BJ (cell line): ENCODE results near the gene EGFR. TPM values are rescaled to one million over a fixed set of nuclear protein-coding genes. Genes with fewer than 3 reads are reported as not detected.

Experiments
- CTCF ChIA-PET: fragments of 350-600 bp; formaldehyde crosslinking; extraction: SDS; loops from one replicate; lab custom pipeline; 2021; ENCODE audit warnings: antibody characterized with exemption, inconsistent platforms; lab: Yijun Ruan, JAX
- POLR2A ChIA-PET: fragments of 300-600 bp; sonication (Branson Sonifier 250); formaldehyde crosslinking; extraction: SDS; loops from one replicate; lab custom pipeline; 2021; ENCODE audit warnings: antibody characterized with exemption; lab: Charles Lee
- DNase-seq: peaks from one replicate; pipeline ENCODE4 v3.0.0-alpha.2; 2011; ENCODE audit warnings: low read depth
- H3K27me3 ChIP-seq: 2 replicates; pipeline ENCODE4 v1.6.0; 2011; ENCODE audit warnings: low read length; ENCODE audit not compliant: control insufficient read depth, insufficient read depth
- H3K36me3 ChIP-seq: 2 replicates; pipeline ENCODE4 v1.5.1; 2011; ENCODE audit warnings: low read length; ENCODE audit not compliant: control insufficient read depth, insufficient read depth
- H3K4me3 ChIP-seq: 2 replicates; pipeline ENCODE4 v1.5.1; 2011; ENCODE audit warnings: low read depth, mild to moderate bottlenecking, control low read depth, low read length
- CTCF ChIP-seq: IDR thresholded peaks from 2 replicates; pipeline ENCODE4 v1.5.1; 2011; ENCODE audit warnings: low read depth, mild to moderate bottlenecking, control low read depth, inconsistent platforms, low read length, moderate library complexity; ENCODE audit not compliant: insufficient read depth
- polyA plus RNA-seq: library from polyadenylated mRNA; depleted of rRNA; stranded (reverse); fragments of >200 nt; gene quantifications from 2 replicates; pipeline ENCODE4 v1.2.3, GENCODE V29; 2011

Gene EGFR
- polyA plus RNA-seq, 1 experiment = 34.0 TPM

DNA sequence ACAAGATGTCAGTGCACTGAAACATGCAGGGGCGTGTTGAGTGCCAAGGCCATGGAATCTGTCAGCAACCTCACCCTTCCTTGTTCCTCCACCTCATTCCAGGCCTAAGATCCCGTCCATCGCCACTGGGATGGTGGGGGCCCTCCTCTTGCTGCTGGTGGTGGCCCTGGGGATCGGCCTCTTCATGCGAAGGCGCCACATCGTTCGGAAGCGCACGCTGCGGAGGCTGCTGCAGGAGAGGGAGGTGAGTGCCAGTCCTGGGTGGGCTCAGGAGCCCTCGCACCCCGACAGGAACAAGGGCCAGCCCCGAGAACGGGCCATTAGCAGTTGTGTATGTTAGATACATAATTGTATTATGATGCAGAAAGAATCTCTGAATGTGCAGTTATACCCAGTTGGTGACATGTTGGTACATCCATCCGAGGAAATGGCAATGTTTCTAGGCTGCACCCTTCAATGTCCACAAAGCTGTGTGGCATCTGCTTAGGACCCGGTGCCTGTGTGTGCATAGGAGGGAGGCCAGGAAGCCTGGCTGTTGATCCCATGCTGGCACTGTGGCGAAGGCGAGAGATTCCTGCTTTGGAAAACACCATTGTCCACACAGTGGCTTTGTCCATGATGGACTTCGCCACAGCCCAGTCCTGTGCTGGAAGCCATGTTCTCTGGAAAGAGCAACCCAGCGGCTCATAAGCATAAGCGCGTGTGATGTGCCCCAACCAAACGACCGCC, 154.2 kb downstream of the EGFR start:
- no peak for TF ChIP-seq CTCF
- Histone ChIP-seq H3K36me3 (peaks cover 36% of the 10 kb centered on the region), H3K4me3 (no peak overlapping the region), H3K27me3 (no peaks in the 10 kb centered on the region)
- CTCF ChIA-PET = interaction anchor here (0.9 to 1.1 kb wide), 2 partner anchors 23 to 82 kb away, joined by 3 to 5 read pairs; no protein-coding TSS in a partner anchor
- DNase-seq = no peak
- POLR2A ChIA-PET = no interaction called here

DNA sequence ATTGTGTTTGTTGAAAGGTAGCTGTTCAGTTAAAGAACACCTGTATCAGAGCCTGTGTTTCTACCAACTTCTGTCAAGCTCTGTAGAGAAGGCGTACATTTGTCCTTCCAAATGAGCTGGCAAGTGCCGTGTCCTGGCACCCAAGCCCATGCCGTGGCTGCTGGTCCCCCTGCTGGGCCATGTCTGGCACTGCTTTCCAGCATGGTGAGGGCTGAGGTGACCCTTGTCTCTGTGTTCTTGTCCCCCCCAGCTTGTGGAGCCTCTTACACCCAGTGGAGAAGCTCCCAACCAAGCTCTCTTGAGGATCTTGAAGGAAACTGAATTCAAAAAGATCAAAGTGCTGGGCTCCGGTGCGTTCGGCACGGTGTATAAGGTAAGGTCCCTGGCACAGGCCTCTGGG, 154.9 kb downstream of the EGFR start:
- peaks cover 36% of the 10 kb centered on the region for H3K36me3 ChIP-seq
- CTCF ChIA-PET = interaction anchor here (0.9 to 1.1 kb wide), 3 partner anchors 22 to 82 kb away, joined by 3 to 5 read pairs (median 5); no protein-coding TSS in a partner anchor
- no peak for DNase-seq
- POLR2A ChIA-PET = no interaction called here
- no peak for TF ChIP-seq CTCF
- H3K4me3 ChIP-seq = no peak overlapping the region
- no peaks in the 10 kb centered on the region for H3K27me3 ChIP-seq

DNA sequence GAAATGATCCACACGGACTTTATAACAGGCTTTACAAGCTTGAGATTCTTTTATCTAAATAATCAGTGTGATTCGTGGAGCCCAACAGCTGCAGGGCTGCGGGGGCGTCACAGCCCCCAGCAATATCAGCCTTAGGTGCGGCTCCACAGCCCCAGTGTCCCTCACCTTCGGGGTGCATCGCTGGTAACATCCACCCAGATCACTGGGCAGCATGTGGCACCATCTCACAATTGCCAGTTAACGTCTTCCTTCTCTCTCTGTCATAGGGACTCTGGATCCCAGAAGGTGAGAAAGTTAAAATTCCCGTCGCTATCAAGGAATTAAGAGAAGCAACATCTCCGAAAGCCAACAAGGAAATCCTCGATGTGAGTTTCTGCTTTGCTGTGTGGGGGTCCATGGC, 155.6 kb downstream of the EGFR start:
- TF ChIP-seq CTCF = no peak
- peaks cover 42% of the 10 kb centered on the region for H3K36me3 ChIP-seq
- no peak overlapping the region for H3K4me3 ChIP-seq
- ChIA-PET POLR2A (no interaction called here), CTCF (interaction anchor here (1.0 to 3.6 kb wide), 3 partner anchors 28 to 81 kb away, joined by 5 to 14 read pairs (median 5); no protein-coding TSS in a partner anchor)
- DNase-seq = no peak
- no peaks in the 10 kb centered on the region for H3K27me3 ChIP-seq

- no peaks in the 10 kb centered on the region for H3K27me3 ChIP-seq
- no peak for DNase-seq
- ChIA-PET CTCF (interaction anchor here (3.6 kb wide), 1 partner anchor 80 kb away, joined by 14 read pairs; no protein-coding TSS in a partner anchor), POLR2A (no interaction called here)
- TF ChIP-seq CTCF = no peak
- H3K4me3 ChIP-seq = no peak overlapping the region
- H3K36me3 ChIP-seq = peaks cover 40% of the 10 kb centered on the region
Observed at GRCh38 chr7:55174856-55175255, 156.0 kb downstream of the EGFR start.

DNA sequence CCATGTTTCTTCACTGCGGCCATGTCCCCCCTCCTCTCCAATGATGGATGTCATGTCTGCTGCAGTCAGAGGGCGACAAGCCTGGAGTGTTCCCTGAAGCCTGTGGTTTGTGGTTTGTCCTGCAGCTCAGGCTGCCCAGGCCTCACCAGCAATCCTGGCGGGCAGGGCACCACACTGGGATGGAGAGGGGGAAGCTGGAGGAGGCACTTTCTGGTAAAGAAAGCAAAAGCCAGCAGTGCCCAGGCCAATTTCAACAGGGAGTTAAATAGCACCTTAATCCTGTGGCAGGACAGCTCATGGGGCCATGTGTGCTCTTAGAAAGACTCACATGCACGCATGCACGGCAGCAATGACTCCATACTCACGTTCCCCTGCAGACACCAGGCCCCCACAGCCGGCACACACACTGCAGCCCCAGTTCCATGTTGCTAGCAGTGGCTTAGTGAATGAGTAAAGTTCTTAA, 158.3 kb downstream of the EGFR start:
- Histone ChIP-seq H3K4me3 (no peak overlapping the region), H3K36me3 (peaks cover 34% of the 10 kb centered on the region), H3K27me3 (no peaks in the 10 kb centered on the region)
- DNase-seq = no peak
- CTCF ChIA-PET = interaction anchor here (0.6 to 3.6 kb wide), 5 partner anchors 8 to 403 kb away, joined by 3 to 14 read pairs (median 3); no protein-coding TSS in a partner anchor
- no peak for TF ChIP-seq CTCF
- POLR2A ChIA-PET = no interaction called here
